Measurements from ENCODE around the gene GRIP2.

The GRIP2 gene

GRCh38 chr3:14539742-14540491 is at the start of gene GRIP2:
GRIP2 (minus strand) TSS chr3:14540342; CDS start chr3:14540308, 34 bp downstream.
- no peak for DNase-seq

GRCh38 chr3:14588425-14589112 is 48.4 kb upstream of the GRIP2 start:
- no peak for DNase-seq

GRCh38 chr3:14587740-14588360 is 47.7 kb upstream of the GRIP2 start:
- no peak for DNase-seq

GRCh38 chr3:14586611-14587010 is 46.5 kb upstream of the GRIP2 start:
- no peak for DNase-seq

GRCh38 chr3:14583548-14584091 is 43.5 kb upstream of the GRIP2 start:
- DNase-seq, result no peak

GRCh38 chr3:14582045-14582410 is 41.9 kb upstream of the GRIP2 start:
- no peak for DNase-seq

GRCh38 chr3:14581334-14582044 is 41.3 kb upstream of the GRIP2 start:
- no peak for DNase-seq

GRCh38 chr3:14577897-14578296 is 37.8 kb upstream of the GRIP2 start:
- DNase-seq, result no peak

GRCh38 chr3:14576163-14576562 is 36.0 kb upstream of the GRIP2 start:
- DNase-seq, result no peak

- DNase-seq, result no peak
Measured at GRCh38 chr3:14574183-14574582, 34.0 kb upstream of the GRIP2 start.

- DNase-seq, result no peak
Measured at GRCh38 chr3:14573706-14574105, 33.6 kb upstream of the GRIP2 start.

GRCh38 chr3:14570864-14571263 is 30.7 kb upstream of the GRIP2 start:
- DNase-seq, result no peak

- DNase-seq, result no peak
Measured at GRCh38 chr3:14570089-14570488, 29.9 kb upstream of the GRIP2 start.

- DNase-seq, result no peak
Measured at GRCh38 chr3:14569474-14570000, 29.4 kb upstream of the GRIP2 start.

GRCh38 chr3:14568269-14568668 is 28.1 kb upstream of the GRIP2 start:
- DNase-seq, result no peak

- no peak for DNase-seq
Measured at GRCh38 chr3:14566812-14567211, 26.7 kb upstream of the GRIP2 start.

GRCh38 chr3:14565868-14566588 is 25.9 kb upstream of the GRIP2 start:
- DNase-seq, result no peak

GRCh38 chr3:14564741-14565140 is 24.6 kb upstream of the GRIP2 start:
- no peak for DNase-seq

GRCh38 chr3:14563946-14564539 is 23.9 kb upstream of the GRIP2 start:
- no peak for DNase-seq

GRCh38 chr3:14562121-14562890 is 22.2 kb upstream of the GRIP2 start:
- DNase-seq, result no peak

All from CD4-positive, alpha-beta T cell treated with Interleukin-17A for 4 hours (primary cell).